Glutamatergic neuron (in vitro differentiated cells): ENCODE data around the gene PCDH9. TPM values are rescaled to one million over a fixed set of nuclear protein-coding genes. Genes with fewer than 3 reads are reported as not detected.

ENCODE experiments used
- DNase-seq: peaks from one replicate; pipeline ENCODE4 v3.0.0; 2022
- H3K27ac Mint-ChIP-seq: one replicate; pipeline ENCODE4 v1.8.0; 2020; ENCODE audit warnings: mild to moderate bottlenecking, mixed read lengths, inconsistent platforms; ENCODE audit not compliant: unreplicated experiment
- H3K27me3 Mint-ChIP-seq: one replicate; pipeline ENCODE4 v1.8.0; 2020; ENCODE audit warnings: mild to moderate bottlenecking, moderate library complexity, mixed read lengths, inconsistent platforms; ENCODE audit not compliant: unreplicated experiment
- H3K36me3 Mint-ChIP-seq: one replicate; pipeline ENCODE4 v1.8.0; 2020; ENCODE audit warnings: mild to moderate bottlenecking, mixed read lengths, inconsistent platforms; ENCODE audit not compliant: unreplicated experiment
- H3K4me1 Mint-ChIP-seq: one replicate; pipeline ENCODE4 v1.8.0; 2020; ENCODE audit warnings: mild to moderate bottlenecking, low read depth, mixed read lengths, inconsistent platforms; ENCODE audit not compliant: unreplicated experiment
- H3K4me3 Mint-ChIP-seq: one replicate; pipeline ENCODE4 v1.8.0; 2020; ENCODE audit warnings: mild to moderate bottlenecking, mixed read lengths, inconsistent platforms; ENCODE audit not compliant: unreplicated experiment
- H3K9me3 Mint-ChIP-seq: one replicate; pipeline ENCODE4 v1.8.0; 2020; ENCODE audit warnings: mild to moderate bottlenecking, moderate library complexity, mixed read lengths, inconsistent platforms; ENCODE audit not compliant: unreplicated experiment
- total RNA-seq: library from RNA; stranded (reverse); fragmentation: NEBNext Ultra II Directional; extraction: Animal tissue kit (Norgen Biotek cat#: 25700); gene quantifications from one replicate; pipeline ENCODE4 v1.2.1, GENCODE V29; 2021; ENCODE audit not compliant: unreplicated experiment
- TF ChIP-seq, protein P1 (sequence below): fragments of 200-600 bp; sonication (generic); IDR thresholded peaks from one replicate; pipeline ENCODE4 v1.5.0; 2021; ENCODE audit not compliant: partially characterized antibody, unreplicated experiment

The PCDH9 gene
- total RNA-seq, 1 donor from 2014 or later: 43.3 TPM

GRCh38 chr13:67048821-67049150 is 181.3 kb downstream of the PCDH9 start:
- no peaks in the 10 kb centered on the region for H3K36me3 Mint-ChIP-seq
- H3K27me3 Mint-ChIP-seq: peaks cover 4% of the 10 kb centered on the region
- no peak for DNase-seq
- TF ChIP-seq, protein P1, sequence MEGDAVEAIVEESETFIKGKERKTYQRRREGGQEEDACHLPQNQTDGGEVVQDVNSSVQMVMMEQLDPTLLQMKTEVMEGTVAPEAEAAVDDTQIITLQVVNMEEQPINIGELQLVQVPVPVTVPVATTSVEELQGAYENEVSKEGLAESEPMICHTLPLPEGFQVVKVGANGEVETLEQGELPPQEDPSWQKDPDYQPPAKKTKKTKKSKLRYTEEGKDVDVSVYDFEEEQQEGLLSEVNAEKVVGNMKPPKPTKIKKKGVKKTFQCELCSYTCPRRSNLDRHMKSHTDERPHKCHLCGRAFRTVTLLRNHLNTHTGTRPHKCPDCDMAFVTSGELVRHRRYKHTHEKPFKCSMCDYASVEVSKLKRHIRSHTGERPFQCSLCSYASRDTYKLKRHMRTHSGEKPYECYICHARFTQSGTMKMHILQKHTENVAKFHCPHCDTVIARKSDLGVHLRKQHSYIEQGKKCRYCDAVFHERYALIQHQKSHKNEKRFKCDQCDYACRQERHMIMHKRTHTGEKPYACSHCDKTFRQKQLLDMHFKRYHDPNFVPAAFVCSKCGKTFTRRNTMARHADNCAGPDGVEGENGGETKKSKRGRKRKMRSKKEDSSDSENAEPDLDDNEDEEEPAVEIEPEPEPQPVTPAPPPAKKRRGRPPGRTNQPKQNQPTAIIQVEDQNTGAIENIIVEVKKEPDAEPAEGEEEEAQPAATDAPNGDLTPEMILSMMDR: no peak
- peak overlapping the region; percentile 85 for H3K27ac Mint-ChIP-seq
- peaks cover 47% of the 10 kb centered on the region for H3K4me1 Mint-ChIP-seq
- peaks cover 6% of the 10 kb centered on the region for H3K9me3 Mint-ChIP-seq
- no peak overlapping the region for H3K4me3 Mint-ChIP-seq

DNA sequence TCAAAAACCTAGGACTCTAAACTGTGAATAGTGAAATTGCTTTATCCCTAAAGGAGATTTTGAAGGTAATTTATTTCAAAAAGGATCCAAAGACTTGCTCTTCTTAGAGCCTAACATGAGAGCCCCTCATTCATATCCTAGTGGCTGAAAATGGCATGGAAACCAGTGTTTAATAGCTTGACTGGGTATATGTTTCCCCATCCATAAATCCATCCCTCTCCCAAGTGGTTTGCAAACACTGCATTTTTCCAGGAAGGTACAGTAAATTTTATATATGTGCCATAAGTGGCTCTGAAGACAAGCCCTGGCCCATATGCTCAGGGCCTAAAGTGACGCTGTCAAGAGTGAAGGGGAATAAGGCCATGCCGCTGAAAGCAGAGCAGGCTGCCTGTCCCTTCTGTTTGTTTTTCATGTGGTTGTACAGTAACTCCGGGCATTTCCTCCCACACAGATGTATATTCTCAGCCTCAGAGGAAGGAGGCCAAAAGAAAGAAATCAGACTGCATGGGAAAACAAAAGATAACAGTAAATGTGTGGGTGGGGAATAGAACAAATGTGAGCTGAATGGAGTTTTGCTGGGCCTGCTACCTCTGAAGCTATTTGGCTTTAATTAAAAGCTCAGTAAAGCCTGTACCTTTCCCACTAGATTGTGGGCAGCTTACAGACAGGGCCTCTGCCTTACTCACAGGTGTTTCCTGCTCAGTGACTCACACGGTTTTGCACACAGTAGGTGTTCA is 181.9 kb downstream of the PCDH9 start:
- Mint-ChIP-seq H3K27me3 (peaks cover 4% of the 10 kb centered on the region), H3K27ac (peak overlapping the region; percentile 85), H3K9me3 (peaks cover 6% of the 10 kb centered on the region), H3K4me1 (peaks cover 46% of the 10 kb centered on the region), H3K4me3 (peak overlapping the region; percentile 47), H3K36me3 (no peaks in the 10 kb centered on the region)
- TF ChIP-seq, protein P1: peak; percentile 46
- no peak for DNase-seq

- Mint-ChIP-seq H3K27ac (no peak overlapping the region), H3K27me3 (peaks cover 5% of the 10 kb centered on the region), H3K9me3 (peaks cover 2% of the 10 kb centered on the region), H3K4me1 (peaks cover 29% of the 10 kb centered on the region), H3K36me3 (no peaks in the 10 kb centered on the region), H3K4me3 (no peak overlapping the region)
- no peak for DNase-seq
- TF ChIP-seq, protein P1: no peak
Observed at GRCh38 chr13:67045357-67045756, 184.8 kb downstream of the PCDH9 start.

- Mint-ChIP-seq H3K36me3 (no peaks in the 10 kb centered on the region), H3K27me3 (peaks cover 5% of the 10 kb centered on the region), H3K4me3 (no peak overlapping the region), H3K9me3 (peaks cover 2% of the 10 kb centered on the region), H3K27ac (no peak overlapping the region), H3K4me1 (peaks cover 26% of the 10 kb centered on the region)
- TF ChIP-seq, protein P1: no peak
- no peak for DNase-seq
Observed at GRCh38 chr13:67043901-67044300, 186.2 kb downstream of the PCDH9 start.

DNA sequence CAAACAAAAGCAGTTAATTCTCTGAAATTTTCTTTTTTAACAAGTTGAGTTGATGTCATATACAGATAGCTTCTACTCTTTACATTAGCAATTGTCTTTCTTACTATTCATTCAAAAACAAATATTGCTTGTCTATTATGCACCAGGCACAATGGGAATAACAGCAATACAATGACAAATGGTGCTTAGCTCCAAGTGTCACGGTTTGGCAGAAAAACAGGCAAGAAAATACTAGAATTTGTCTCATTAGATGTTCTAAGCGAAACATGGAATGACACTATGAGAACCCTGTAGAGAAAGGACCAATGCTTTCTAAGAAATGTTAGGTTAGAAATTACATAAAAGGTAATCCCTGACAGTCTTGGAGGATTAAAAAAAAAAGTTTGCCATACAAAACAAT is 187.6 kb downstream of the PCDH9 start:
- Mint-ChIP-seq H3K4me1 (peaks cover 14% of the 10 kb centered on the region), H3K27ac (no peak overlapping the region), H3K9me3 (no peaks in the 10 kb centered on the region)

More for the DNA sequence above, 187.6 kb downstream of the PCDH9 start:
- Mint-ChIP-seq H3K36me3 (no peaks in the 10 kb centered on the region), H3K27me3 (peaks cover 5% of the 10 kb centered on the region), H3K4me3 (no peak overlapping the region)
- TF ChIP-seq, protein P1: no peak
- no peak for DNase-seq
